CD4-positive, alpha-beta T cell (primary cell): ENCODE results near the gene NR3C2. TPM values are rescaled to one million over a fixed set of nuclear protein-coding genes. Genes with fewer than 3 reads are reported as not detected.

Experiments used
- ATAC-seq: fragments of 200-7000 bp; cut with Tn5 transposase; one replicate; pipeline ENCODE4 v1.10.0; 2022; ENCODE audit warnings: mild to moderate bottlenecking; ENCODE audit not compliant: poor library complexity
- CTCF ChIA-PET: fragments of 350-600 bp; sonication (Branson Sonifier 250); formaldehyde crosslinking; loops from one replicate; lab custom pipeline; 2021; ENCODE audit warnings: antibody characterized with exemption, inconsistent platforms; lab: Charles Lee
- POLR2A ChIA-PET: fragments of 350-600 bp; sonication (Branson Sonifier 250); formaldehyde crosslinking; loops from one replicate; lab custom pipeline; 2021; ENCODE audit warnings: antibody characterized with exemption, inconsistent platforms; lab: Charles Lee
- DNase-seq, 14 experiments: peaks; one replicate each; pipeline ENCODE4 v3.0.0-alpha.2; 2013 to 2020; ENCODE audit warnings: mixed read lengths in 2 of 14
- H3K27ac ChIP-seq, 2 donors: one replicate each; pipeline versions ENCODE4 v1.5.1 to v1.7.0; 2013; ENCODE audit warnings: low read length in 2 of 2, low read depth in 1 of 2, mild to moderate bottlenecking in 1 of 2
- H3K27me3 ChIP-seq, 2 experiments: 1 replicate in 1 of 2; 2 replicates in 1 of 2; pipeline versions ENCODE4 v1.6.1 to v1.7.0; 2013; ENCODE audit warnings: low read length in 2 of 2, control low read depth in 1 of 2, mild to moderate bottlenecking in 1 of 2, moderate library complexity in 1 of 2; ENCODE audit not compliant: insufficient read depth in 2 of 2, control insufficient read depth in 1 of 2
- H3K36me3 ChIP-seq: one replicate; pipeline ENCODE4 v1.6.1; 2013; ENCODE audit warnings: low read length, control low read depth; ENCODE audit not compliant: insufficient read depth
- H3K4me1 ChIP-seq: one replicate; pipeline ENCODE4 v1.6.1; 2013; ENCODE audit warnings: low read length, control low read depth; ENCODE audit not compliant: insufficient read depth
- H3K4me3 ChIP-seq: one replicate; pipeline ENCODE4 v1.5.1; 2013; ENCODE audit warnings: mild to moderate bottlenecking, low read length, moderate library complexity
- H3K9me3 ChIP-seq, 2 experiments: 1 replicate in 1 of 2; 2 replicates in 1 of 2; pipeline versions ENCODE4 v1.6.1 to v1.7.0; 2013; ENCODE audit warnings: low read length in 2 of 2, mild to moderate bottlenecking in 2 of 2, control low read depth in 1 of 2, moderate library complexity in 1 of 2; ENCODE audit not compliant: control insufficient read depth in 1 of 2, insufficient read depth in 1 of 2
- H3K27ac Mint-ChIP-seq: one replicate; pipeline ENCODE4 v1.8.0; 2020; ENCODE audit warnings: mixed read lengths
- H3K27me3 Mint-ChIP-seq: one replicate; pipeline ENCODE4 v1.8.0; 2021; ENCODE audit warnings: mixed read lengths
- H3K36me3 Mint-ChIP-seq: one replicate; pipeline ENCODE4 v1.8.0; 2021; ENCODE audit warnings: low read depth, mixed read lengths
- H3K4me1 Mint-ChIP-seq: one replicate; pipeline ENCODE4 v1.8.0; 2021; ENCODE audit warnings: low read depth, mixed read lengths
- H3K4me3 Mint-ChIP-seq: one replicate; pipeline ENCODE4 v1.8.0; 2020; ENCODE audit warnings: mild to moderate bottlenecking, mixed read lengths
- H3K9me3 Mint-ChIP-seq: one replicate; pipeline ENCODE4 v1.8.0; 2020; ENCODE audit warnings: mixed read lengths
- intact Hi-C, 2 experiments: fragments of 100-400 bp; cut with DNase I in 1 of 2; cut with micrococcal nuclease in 1 of 2; formaldehyde crosslinking; loops; one replicate each; pipeline versions ENCODE4 v1.15.1 to v1.9.0; 2023 to 2025; cut with DNase I, micrococcal nuclease
- total RNA-seq, 174 experiments: library from RNA in 2 of 174; stranded (reverse) in 2 of 174; gene quantifications; one replicate each; pipeline ENCODE4 v1.2.3 and lab custom pipeline; 2021 to 2026
- TF ChIP-seq, protein P1 (sequence below): fragments of 200-600 bp; IDR thresholded peaks from one replicate; pipeline ENCODE4 v1.8.0; 2022; ENCODE audit warnings: antibody characterized with exemption, mild to moderate bottlenecking

Gene NR3C2
- total RNA-seq, 2 experiments from 2014 or later: 31.6 to 35.0 TPM

DNA sequence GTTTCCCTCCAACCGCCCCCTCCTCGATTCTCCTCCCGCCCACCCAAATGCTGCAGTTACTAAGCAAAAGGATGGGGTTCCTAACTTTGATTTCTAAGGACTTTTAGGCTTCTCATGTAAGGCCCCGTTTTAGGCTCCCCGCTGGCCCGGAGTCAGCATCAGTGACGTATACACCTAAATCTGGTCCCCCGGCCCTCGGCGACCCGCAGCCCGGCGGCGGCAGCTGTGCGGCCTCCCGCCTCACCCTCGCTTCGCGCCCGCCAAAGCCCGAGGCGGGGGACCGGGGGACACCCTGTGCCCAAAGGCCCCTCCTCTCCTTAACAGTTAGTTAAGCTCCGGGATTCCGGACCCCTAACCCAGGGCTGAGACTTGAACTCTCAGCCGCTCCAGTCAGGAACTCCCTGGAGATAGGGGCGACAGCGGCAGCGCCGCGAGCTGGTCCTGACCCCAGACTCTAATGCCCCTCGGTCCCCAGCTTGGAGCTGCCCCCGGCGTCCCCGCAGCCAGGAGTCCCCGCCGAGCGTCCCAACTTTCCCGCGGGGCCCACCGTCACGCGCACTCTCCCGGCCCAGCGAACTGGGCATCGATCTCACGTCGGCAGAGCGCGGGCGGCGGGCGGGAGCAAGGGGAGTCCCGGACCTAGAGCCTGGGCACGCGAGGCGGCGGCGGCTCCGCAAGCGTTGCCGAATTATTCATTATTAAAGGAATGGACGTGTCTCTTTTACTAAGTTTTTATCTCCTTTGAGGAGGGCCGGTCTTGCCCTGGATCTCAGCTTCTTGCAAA lies 1.5 kb upstream of the NR3C2 start:
- peak overlapping the region; percentile 99 for H3K4me3 ChIP-seq
- peaks cover 34% of the 10 kb centered on the region for H3K36me3 Mint-ChIP-seq
- peak overlapping the region in 1 of 2 donors; percentile 89 for H3K27ac ChIP-seq
- intact Hi-C loops: loop anchor here (5.0 to 10.0 kb wide), 4 partner anchors 66 to 826 kb away; partner anchors contain the start of genes TMEM184C (in 2 of the 2) and PRMT9 (in 1 of the 2)
- TF ChIP-seq, protein P1, sequence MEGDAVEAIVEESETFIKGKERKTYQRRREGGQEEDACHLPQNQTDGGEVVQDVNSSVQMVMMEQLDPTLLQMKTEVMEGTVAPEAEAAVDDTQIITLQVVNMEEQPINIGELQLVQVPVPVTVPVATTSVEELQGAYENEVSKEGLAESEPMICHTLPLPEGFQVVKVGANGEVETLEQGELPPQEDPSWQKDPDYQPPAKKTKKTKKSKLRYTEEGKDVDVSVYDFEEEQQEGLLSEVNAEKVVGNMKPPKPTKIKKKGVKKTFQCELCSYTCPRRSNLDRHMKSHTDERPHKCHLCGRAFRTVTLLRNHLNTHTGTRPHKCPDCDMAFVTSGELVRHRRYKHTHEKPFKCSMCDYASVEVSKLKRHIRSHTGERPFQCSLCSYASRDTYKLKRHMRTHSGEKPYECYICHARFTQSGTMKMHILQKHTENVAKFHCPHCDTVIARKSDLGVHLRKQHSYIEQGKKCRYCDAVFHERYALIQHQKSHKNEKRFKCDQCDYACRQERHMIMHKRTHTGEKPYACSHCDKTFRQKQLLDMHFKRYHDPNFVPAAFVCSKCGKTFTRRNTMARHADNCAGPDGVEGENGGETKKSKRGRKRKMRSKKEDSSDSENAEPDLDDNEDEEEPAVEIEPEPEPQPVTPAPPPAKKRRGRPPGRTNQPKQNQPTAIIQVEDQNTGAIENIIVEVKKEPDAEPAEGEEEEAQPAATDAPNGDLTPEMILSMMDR: no peak
- H3K4me1 Mint-ChIP-seq: peaks cover 62% of the 10 kb centered on the region
- no peaks in the 10 kb centered on the region for H3K27me3 ChIP-seq
- peak overlapping the region; percentile 100 for H3K4me3 Mint-ChIP-seq
- no peaks in the 10 kb centered on the region for H3K9me3 Mint-ChIP-seq
- H3K27ac Mint-ChIP-seq: peak overlapping the region; percentile 99
- peaks cover 8% of the 10 kb centered on the region for H3K27me3 Mint-ChIP-seq
- ATAC-seq: no peak
- peak; percentile 11 to 70 (median 32) for DNase-seq
- H3K4me1 ChIP-seq: peaks cover 39% of the 10 kb centered on the region
- ChIA-PET CTCF (no interaction called here), POLR2A (interaction anchor here (0.6 to 5.5 kb wide), 23 partner anchors 9 to 1922 kb away, joined by 3 to 111 read pairs (median 6); partner anchors contain the start of genes PRMT9, SLC10A7 and TMEM184C)
- H3K9me3 ChIP-seq: no peaks in the 10 kb centered on the region
- H3K36me3 ChIP-seq: no peaks in the 10 kb centered on the region

DNA sequence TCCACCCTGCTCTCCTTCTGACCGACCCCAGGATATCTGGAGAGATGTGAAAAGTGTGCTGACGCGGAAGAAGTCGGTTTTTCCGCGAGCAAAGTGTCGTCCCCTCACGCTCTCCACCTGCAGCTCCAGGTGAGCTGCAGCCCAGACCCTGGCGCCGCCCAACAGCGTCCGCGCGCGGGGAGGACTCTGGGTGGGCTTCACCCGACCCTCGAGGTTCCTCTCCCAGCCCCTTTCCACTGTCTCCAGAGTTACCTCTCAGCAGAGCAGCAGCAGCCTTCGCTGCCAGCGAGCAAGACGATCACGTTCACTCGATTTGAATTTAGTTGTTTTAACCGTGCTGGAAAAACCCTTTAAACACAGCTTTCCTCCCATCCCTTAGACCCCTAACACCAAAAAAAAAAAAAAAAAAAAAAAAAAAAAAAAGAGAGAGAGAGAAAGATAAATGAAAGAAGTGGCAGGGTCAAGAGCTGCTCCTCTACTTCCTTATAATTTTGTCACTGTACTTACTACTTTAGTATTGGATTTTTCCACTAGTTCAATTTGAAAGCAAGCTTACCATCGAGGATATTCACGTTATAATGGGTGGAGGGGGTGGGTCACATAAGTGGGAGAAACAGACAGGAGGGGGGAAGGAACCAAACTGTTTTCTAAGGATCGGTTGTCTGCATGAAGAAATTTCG lies 758 bp upstream of the NR3C2 start:
- DNase-seq: peak in 1 of 14 experiments; percentile 49
- Mint-ChIP-seq H3K4me3 (peak overlapping the region; percentile 100), H3K4me1 (peaks cover 69% of the 10 kb centered on the region), H3K27ac (peak overlapping the region; percentile 99), H3K36me3 (peaks cover 34% of the 10 kb centered on the region), H3K9me3 (no peaks in the 10 kb centered on the region), H3K27me3 (peaks cover 8% of the 10 kb centered on the region)
- ChIA-PET POLR2A (interaction anchor here (0.6 to 5.5 kb wide), 40 partner anchors 9 to 1921 kb away, joined by 3 to 111 read pairs (median 4); partner anchors contain the start of genes ARHGAP10, PRMT9, SLC10A7 and TMEM184C), CTCF (interaction anchor here (0.6 to 0.7 kb wide), 2 partner anchors 8 to 9 kb away, joined by 3 to 4 read pairs; no protein-coding TSS in a partner anchor)
- Histone ChIP-seq H3K27me3 (no peaks in the 10 kb centered on the region), H3K27ac (peak overlapping the region; percentile 89 to 92), H3K9me3 (no peaks in the 10 kb centered on the region), H3K4me3 (peak overlapping the region; percentile 99), H3K4me1 (peaks cover 39% of the 10 kb centered on the region), H3K36me3 (no peaks in the 10 kb centered on the region)
- peak; percentile 1 for ATAC-seq
- TF ChIP-seq, protein P1: no peak
- intact Hi-C loops: loop anchor here (1.0 to 10.0 kb wide), 5 partner anchors 66 to 826 kb away; partner anchors contain the start of genes TMEM184C (in 2 of the 2) and PRMT9 (in 1 of the 2)

DNA sequence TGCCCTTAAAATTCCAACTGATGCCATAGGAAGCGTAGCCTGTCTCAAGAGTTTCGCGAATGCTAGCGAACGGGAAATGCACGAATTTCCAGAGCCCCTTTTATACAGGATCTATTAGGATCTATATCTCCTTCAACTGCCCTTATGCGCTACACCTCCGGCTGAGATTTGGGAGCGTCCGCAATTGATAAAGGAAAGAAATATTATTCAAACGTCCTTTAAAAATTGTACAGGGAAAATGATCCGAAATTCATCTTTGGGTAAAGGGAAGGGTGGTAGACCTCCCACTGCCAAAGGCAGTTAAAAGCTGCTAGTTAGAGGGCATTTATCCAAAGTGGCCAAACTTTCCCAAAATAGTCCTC lies 609 bp downstream of the NR3C2 start:
- ChIA-PET POLR2A (interaction anchor here (0.8 to 5.5 kb wide), 15 partner anchors 11 to 758 kb away, joined by 3 to 111 read pairs (median 4); partner anchors contain the start of gene PRMT9), CTCF (no interaction called here)
- DNase-seq: peak in 2 of 14 experiments; percentile 4 to 10
- no peaks in the 10 kb centered on the region for H3K27me3 ChIP-seq
- H3K36me3 Mint-ChIP-seq: peaks cover 41% of the 10 kb centered on the region
- peak overlapping the region in 1 of 2 donors; percentile 89 for H3K27ac ChIP-seq
- peak overlapping the region; percentile 99 for H3K27ac Mint-ChIP-seq
- TF ChIP-seq, protein P1: no peak
- peaks cover 67% of the 10 kb centered on the region for H3K4me1 Mint-ChIP-seq
- no peaks in the 10 kb centered on the region for H3K9me3 ChIP-seq
- no peaks in the 10 kb centered on the region for H3K36me3 ChIP-seq
- no peak for ATAC-seq
- peaks cover 8% of the 10 kb centered on the region for H3K27me3 Mint-ChIP-seq
- H3K4me1 ChIP-seq: peaks cover 34% of the 10 kb centered on the region
- no peaks in the 10 kb centered on the region for H3K9me3 Mint-ChIP-seq
- peak overlapping the region; percentile 99 for H3K4me3 ChIP-seq
- H3K4me3 Mint-ChIP-seq: peak overlapping the region; percentile 100
- intact Hi-C loops: loop anchor here (5.0 to 10.0 kb wide), 4 partner anchors 64 to 824 kb away; partner anchors contain the start of genes TMEM184C (in 2 of the 2) and PRMT9 (in 1 of the 2)
